ENCODE measurements around the gene TPTE2.
"Not testable (repeated sequence)": the region's sequence is repeated elsewhere in the genome, so short reads cannot be mapped to it uniquely, and the experiment has no call there.

TPTE2 gene

DNA sequence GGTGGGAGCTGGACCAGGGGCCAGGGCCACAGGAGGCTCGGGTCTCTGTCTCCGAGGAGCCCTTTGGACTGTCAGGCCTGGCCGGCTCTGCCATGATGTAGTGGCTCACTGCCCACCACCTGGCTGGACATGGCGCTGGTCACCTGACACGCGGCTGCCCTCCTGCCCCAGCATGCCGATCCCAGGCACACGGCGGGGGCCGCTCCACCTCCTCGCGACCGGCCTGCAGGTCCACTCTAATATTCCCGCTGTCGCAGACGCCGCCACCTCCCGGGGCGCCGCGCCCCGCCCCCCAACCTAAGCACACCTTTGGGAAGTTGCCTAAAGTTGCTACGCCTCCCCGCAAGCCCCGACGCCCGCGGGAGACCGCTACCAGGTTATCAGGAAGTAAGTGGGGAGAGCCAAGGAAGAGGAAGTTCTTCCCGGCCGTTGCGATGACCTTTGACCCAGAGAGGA lies at the start of gene TPTE2:
TPTE2 (minus strand) TSS at position 406 of the 456 bp plus-strand sequence. CDS start 58,298 bp downstream, outside the sequence.
- DNase-seq = not testable (repeated sequence)

DNA sequence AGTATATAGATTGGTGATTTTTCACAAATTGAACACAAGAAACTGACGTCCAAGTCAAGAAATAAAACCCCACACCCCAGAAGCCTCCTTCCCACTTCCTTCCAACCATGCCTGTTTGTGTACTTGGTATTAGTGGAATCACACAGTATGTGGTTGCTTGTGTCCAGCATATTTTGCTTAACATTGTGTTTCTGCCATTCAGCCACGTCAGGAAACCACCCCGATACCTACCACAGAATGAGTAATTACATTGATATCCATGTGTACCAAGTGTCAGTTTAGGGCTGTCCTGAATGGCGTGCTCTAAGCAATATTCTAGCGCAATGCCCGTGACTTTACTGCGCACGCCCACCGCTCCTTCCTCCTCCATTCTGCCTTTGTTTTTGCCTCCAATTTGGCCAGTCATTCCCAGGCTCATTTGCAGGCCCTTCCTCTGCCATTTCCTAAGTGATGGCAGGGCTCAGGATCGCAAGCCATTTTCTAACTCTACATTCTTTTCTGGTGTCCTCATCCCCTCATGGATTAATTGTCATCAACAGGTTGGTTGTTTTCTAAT lies 46.3 kb upstream of the TPTE2 start:
- no peak for DNase-seq

DNA sequence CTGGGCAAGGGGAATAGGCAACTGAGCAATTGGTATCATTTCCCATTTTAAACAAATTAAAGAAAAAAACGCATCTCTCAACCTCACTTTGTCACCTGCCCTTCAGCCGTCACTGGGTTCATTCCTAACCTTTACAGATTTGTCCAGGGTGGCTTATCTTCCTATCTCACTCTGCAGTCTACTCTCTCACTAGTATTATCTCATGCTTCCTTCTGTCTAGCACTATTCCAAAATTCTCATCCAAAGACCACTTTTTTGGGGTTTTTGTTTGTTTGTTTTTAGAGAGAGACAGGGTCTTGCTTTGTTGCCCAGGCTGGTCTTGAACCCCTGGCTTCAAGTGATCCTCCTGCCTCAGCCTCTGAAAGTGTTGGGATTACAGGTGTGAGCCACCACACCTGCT lies 45.4 kb upstream of the TPTE2 start:
- no peak for DNase-seq

DNA sequence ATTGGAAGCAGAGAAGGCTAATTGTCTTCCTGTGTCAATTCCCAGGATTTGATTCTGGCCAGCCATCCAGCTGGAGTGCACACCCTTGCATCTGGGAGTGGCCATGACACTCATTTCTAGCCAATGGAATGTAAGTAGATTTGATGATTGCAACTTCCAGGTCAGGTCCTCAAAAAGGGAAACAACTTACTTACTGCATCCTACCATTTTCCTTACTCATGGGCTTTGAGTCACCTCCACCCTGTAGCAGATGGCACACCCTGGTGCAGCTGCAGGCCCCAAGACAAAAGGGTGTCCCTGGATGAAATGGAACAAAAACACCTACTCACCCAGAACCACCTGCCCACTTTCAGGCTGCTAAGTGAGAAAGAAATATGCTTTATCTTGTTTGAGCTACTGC lies 44.8 kb upstream of the TPTE2 start:
- no peak for DNase-seq

DNA sequence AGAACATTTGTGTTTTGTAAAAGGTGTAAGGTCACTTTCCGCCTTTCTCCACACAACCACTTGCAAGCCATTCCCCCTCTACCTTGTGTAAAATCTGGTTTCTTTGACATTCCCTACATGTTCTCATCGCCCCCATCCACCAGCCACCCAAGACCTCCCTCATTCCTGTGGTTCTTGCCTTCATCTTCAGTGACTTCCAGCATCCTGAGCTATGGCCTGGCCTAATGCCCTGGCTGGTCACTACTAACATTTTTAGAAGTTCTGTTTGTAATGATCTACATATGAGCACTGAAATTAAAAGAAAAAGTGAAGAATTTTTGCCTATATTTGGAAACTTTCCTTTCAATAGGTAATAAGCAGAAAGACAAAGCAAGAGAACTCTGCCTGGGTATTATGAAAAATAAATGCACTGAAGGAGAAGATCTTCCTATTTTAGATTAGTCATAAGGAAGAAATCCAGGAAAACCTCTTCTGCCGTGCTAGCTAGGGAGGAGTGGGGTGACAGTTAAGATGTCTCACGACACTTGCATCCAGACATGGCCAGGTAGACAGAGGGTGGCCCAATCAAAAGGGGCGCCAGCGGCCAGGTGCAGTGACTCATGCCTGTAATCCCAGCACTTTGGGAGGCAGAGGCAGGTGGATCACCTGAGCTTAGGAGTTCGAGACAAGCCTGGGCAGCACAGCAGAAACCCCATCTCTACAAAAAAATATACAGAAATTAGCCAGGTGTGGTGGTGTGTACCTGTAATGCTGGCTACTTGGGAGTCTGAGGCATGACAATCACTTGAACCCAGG lies 44.0 kb upstream of the TPTE2 start:
- no peak for DNase-seq

DNA sequence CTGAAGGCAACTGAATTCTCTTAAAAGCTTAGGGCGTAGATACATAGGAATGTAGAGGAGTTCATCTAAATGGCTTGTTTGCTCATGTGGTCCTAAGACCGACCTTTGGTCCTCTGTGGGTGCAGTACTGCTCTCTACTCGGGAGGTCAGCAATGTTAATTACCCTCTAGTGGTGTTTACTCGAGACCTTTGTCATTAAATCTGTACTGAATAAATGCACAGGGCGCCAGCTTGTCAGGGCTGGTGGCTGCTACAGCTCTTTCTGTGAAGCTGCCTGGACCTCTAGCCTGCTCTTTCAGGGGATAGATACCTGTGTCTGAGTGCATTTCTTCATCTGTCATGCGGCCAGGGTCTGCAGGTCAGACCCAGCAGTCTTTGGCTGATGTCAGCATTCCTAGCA lies 43.0 kb upstream of the TPTE2 start:
- DNase-seq = no peak

DNA sequence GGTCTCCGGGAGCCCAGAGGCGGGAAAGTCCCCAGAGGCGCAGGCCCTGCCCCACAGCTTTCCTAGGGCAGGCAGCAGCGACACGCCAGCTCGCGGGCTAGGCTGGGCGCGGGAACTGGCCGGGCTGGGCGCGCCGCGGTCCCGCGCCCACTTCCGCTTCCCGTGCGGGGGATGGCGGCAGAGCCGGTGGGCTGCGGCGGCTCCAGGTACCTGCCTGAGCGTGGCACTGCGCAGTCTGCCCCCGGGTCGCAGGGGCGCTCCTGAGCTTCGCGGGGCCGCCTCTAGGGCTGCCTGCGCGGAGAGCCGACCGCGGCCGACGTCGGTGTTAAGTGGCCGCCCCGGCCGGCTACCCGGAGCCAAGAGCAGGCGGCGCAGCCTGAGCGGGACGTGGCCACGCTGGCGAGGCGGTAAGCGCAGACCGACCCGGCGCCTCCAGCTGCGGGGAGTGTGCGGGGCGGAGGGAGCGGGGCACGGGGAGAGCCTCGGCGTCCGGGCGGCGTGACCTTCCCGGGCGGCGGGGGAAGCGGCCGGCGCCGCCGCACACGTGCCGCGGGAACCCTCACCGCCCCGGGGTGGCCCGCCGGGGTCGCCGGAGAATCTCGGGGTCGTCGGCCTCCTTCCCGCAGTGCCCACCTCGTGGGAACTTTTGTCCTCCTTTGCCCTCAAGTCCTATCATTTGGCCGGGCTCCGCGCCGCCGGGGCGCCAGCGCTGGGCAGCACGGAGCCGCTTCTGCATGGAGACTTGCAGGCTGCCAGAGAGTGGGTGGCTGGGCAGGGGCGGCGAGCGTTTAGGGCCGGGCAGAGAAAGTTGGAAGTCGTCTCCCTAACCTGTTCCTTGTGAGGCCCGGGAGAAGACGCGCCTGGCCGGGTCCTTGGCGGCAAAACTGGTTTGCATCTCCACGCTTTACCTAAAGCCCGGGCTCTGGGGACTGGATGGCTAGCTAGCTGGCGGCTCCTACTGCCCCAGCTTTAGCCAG lies 40.7 kb upstream of the TPTE2 start:
- no peak for DNase-seq

DNA sequence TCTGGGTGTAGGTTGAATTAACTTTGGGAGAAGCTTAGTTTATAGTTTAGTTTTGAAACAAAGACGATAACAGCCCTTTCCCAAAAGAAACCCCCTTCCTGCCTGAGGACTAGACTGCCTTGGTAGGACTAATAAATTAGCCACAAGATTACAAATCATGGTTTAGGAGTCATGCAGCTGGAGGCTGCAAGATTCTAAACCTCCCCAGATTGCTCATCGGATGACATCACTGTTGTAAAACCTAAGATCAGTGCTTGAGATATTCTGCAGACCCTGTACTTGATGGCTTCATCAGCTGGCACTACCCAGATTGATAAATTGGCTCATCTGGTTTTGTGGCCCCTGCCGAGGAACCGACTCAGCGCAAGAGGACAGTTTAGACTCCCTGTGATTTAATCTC lies 36.2 kb upstream of the TPTE2 start:
- no peak for DNase-seq

DNA sequence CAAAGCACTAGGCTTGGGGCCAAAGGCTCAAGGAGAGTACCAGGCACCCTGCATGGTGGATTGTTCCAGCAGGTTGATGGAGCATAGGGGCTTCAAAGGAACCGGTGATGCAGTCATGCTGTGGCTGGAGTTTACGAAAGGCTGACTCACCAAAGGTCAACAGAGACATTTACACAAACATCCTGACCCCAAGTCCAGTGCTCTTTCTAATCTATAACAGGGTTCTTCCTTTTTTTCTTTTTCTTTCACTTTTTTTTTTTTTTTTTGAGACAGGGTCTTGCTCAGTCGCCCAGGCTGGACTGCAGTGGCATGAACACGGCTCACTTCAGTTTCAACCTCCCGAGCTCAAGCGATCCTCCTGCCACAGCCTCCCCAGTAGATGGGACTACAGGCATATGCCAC lies 35.6 kb upstream of the TPTE2 start:
- no peak for DNase-seq

DNA sequence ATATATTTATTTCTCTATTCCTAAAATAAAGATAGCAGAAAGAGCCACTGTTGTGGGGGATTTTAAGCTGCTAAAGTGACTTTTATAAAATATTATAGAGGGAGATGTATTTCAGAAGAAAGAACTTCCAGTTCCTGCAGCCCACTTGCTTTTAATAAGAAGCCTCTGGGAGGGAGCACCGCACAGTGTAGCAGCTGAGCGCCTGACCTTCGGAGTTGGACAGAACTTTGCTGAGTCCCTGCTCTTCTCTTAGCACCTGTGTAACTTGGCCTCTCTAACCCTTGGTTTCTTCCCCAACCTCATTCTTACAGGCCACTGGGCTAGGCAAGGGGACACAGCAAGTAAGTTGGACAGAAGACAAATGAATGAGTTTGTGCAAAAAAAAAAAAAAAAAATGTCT lies 34.8 kb upstream of the TPTE2 start:
- DNase-seq = no peak

DNA sequence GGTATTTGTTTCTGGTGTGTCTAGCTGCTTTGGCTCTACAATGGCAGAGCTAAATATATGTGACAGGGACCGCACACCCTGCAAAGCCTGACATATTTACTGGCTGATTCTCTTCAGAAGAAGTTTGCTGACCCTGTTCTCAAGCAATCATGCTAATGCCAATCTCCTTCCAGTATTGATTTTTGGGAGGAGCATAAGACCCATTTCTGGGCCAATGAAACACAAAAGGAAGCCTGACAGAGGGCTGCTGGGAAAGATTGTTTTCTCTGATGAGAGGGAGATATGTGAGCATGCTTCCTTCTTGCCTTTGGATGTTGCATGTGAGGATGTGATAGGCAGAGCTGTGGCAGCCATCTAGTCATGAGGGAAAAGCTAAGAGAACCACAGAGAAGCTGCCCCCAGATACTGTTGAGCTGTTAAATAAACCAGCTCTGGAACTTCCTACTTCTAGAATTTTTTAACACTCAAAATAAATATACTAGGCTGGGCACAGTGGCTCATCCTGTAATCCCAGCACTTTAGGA lies 31.4 kb upstream of the TPTE2 start:
- peak in 1 of 2 experiments; percentile 12 for DNase-seq

DNA sequence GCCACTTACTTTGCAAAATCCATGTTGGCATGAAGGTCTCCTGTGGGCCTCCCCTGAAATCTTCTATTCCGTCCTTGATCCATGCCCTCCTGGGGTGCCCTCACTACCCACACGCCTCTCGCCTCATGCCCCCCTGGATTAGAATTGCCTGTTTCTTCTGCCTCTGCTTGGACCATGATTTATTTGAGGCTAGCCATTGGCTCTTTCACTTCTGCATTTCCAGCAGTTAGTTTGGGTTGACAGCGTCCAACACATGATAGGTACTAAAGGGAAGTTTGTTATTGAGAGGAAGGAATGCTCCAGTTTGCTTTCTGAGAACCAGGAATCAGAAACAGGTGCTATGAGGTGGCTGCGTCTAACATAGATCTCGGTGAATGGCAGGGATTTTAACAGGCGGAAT lies 30.5 kb upstream of the TPTE2 start:
- DNase-seq = no peak

DNA sequence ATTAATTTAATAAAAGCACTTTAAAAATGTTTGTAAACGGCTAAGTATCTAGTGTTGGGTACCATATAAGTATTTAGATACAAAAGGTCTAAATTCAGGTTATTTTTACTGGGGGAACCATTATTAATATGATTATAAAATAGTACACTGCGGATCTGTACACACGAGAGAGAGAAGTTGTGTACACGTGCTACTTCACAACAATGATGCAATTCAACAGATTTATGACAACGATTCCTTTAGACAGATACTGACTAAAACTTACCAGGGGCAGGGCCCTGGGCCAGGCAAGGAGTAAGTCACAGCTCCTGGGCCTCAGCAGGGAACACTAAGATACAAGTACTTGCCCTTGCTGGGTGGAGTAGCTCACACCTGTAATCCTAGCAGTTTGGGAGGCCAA lies 29.1 kb upstream of the TPTE2 start:
- no peak for DNase-seq

DNA sequence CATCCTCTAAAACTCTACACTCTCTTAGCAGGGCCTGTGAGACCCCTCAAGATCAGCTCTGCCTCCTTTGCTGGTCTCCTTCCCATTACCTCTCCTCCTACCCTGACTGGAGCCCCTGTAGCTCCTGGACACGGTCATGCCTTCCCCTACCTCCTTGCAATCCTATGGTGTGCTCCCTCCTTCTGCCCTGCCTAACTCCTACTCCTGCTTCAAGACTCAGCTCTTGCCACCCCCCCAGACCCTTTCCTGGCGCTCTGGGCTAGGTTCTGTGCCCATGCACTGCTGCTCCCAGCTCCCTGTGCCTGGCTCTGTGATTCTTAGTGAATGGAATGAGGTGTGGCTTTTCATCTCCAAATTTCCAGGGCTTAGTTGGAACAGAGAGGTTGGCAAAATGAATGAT lies 28.0 kb upstream of the TPTE2 start:
- DNase-seq = no peak

DNA sequence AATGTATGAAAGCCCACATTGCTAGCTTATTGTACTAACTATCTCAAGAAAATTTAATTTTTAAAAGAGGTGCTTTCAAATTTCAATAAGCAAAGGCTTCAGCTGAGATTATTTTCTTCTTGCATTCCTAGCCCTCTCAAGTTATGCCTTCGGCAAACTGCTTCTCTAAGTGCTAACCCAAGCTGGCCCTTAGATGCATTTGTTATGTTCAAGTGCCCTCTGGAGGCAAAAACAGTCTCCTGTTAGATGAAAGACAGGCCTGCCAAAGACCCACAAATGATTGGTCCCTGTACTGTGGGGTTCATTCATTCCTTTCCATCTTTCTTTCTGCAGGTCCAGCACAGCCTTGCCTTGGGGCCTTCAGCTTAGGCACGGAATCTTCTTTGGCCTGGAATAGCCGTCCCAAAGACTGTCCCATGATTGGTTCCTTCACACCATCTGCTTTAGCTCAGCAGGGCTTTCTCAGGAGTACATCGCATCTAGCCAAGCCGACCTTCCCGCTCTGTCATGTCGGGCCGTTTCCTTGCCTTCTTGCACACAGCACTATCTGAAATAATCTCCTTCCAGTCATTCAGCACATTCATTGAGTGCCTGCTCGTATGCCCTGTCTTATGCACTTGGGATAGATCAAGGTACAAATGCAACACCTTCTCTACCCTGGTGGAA lies 26.4 kb upstream of the TPTE2 start:
- peak; percentile 18 to 38 for DNase-seq

DNA sequence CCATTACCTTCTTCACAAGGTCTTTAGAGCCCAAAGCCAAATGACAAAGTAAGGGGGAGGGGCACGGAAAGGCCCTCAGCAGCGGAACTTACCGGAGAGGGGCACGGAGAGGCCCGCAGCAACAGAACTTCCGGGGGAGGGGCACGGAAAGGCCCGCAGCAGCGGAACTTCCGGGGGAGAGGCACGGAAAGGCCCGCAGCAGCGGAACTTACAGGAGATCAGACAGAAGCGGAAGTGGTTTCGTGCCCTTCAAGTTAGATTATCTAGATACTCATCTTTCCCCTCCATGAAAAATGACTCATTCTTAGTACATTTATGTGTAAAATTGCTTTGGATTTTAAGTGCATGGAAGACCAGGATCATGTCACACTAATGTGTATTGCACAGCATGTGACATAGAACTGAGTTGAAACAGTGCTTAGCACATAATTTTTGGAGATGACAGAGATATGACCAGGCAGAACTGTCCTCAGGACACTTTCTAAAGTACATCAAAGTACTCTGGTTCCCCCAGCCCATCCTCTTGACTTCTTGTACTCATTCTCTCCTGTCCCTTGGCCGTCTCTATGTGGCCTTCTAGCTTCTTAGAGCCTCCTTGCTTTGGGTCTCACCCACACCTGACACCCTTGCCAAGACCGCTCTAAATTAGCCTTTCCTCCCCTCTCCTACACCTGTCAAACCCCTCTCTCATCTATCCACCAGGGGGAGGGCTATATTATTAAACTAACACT lies 25.7 kb upstream of the TPTE2 start:
- DNase-seq = peak; percentile 79 to 88

DNA sequence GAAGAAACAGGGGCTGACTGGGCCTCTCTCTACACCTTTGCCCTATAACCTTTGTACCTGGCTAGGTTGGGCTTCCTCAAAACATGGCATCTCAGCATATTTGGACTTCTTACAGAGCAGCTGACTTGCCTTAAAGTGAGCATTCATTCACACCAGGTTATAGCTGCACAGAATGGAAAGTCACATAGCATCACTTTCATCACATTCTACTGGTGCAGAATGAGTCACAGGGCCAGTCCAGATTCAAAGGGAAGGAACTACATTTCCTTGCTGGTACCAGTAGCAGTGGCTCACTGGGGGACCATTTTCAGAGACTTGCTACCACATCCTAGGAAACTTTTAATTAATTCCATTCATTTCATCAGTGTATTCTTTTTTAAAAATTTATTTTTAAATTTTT lies 20.3 kb upstream of the TPTE2 start:
- no peak for DNase-seq

DNA sequence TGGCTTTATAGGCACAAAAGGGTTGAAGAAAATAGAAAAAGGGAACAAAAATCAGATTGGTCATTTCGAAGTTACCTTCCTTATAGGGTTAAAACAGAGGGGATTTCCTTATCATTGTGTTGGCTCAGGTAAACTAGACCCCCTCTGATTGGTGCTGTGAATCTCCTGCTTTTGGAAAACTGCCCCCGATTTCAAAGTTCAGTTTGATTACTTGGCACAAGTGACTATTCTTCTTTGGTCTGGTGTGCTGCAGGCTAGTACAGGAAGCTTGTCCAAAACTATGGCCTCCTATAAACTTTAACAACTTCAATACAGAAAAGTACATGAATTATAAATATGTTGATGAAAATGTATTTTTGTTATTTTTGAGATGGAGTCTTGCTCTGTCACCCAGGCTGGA lies 13.9 kb upstream of the TPTE2 start:
- no peak for DNase-seq

DNA sequence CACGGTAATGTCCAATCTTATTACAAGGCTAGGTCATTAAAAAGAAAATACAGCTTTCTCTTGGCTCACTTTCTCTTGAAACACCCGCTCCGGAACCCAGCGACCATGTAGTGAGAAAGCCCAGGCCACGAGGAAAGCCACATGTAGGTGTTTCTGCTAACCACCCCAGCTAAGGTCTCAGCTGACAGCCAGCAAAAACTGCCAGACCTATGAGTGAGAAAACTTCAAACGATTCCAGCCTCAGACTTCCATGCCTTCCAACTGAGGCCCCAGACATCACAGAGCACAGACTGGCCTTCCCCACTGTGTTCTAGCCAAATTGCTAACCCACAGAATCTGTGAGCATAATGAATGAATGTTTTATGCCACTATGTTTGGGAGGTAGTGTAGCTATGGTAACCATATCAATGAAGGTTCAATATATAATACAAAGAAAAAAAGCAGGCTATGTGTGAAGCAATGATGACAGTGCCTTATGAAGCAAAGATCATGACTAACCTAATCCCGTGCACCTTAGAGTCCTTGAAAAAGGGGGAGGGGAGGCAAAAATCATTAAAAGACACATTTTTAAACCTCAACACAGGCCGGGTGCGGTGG lies 11.9 kb upstream of the TPTE2 start:
- DNase-seq = no peak

DNA sequence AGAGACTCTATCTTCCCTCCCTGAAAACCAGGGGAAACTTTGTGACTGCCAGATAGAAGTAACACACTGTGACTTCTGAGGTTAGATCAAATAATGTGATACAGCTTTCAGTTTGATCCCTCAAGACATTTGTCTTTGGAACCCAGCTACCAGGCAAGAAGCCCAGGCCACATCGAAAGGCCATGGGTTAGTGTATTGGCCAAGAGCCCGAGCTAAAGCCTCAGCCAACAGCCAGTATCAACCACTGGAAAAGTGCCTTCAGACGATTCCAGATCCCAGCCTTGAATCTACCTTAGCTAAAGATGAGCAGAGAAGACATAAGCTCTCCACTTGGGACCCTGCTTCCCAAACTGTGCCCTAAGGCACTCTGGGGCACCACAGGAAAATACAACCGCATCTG lies 10.9 kb upstream of the TPTE2 start:
- DNase-seq = no peak

DNA sequence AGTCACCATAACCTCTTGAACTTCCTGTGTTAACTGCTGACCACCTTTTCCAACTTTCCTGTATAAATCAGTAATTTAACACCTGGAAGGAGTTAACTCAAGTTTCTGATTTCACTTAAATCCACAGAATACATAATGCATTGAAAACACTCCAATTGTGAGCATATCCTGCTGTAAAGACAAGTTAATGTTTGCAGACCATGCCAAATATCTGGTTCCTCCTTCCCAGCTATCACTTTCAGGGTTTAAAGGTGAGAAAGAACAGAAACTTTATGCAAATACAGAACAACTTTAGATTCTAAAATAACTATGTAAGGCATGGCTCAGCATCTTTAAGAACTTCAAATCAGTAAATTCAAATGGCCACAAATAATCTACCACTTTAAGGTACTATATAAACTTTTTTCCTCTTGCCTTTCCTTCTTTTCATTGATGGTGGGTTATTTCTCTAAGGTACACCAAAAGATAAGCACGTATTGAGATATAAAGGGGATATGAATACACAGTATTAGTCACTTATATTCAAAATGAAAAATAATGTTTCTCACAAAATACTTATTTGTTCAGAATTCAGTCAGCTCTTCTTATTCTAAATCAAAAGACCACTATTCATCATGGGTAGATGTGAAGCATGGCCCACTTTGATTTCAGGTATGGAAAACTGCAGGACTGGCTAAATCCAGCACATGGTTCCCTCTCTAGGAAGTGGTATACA lies 6.6 kb upstream of the TPTE2 start:
- no peak for DNase-seq
